Measurements from ENCODE around the gene SACS.

Gene SACS

GRCh38 chr13:23375001-23375971 lies 58.2 kb downstream of the SACS start:
- peak overlapping the region; percentile 65 for H3K4me3 ChIP-seq (ENCODE audit: control insufficient read depth, low read depth, low read length)
- DNase-seq (ENCODE audit: low read depth): peak; percentile 68
- TF ChIP-seq CTCF (IDR thresholded peaks at IDR 0.05; ENCODE audit: control insufficient read depth, insufficient read depth, low read depth, low read length, missing control alignments): no peak

DNA sequence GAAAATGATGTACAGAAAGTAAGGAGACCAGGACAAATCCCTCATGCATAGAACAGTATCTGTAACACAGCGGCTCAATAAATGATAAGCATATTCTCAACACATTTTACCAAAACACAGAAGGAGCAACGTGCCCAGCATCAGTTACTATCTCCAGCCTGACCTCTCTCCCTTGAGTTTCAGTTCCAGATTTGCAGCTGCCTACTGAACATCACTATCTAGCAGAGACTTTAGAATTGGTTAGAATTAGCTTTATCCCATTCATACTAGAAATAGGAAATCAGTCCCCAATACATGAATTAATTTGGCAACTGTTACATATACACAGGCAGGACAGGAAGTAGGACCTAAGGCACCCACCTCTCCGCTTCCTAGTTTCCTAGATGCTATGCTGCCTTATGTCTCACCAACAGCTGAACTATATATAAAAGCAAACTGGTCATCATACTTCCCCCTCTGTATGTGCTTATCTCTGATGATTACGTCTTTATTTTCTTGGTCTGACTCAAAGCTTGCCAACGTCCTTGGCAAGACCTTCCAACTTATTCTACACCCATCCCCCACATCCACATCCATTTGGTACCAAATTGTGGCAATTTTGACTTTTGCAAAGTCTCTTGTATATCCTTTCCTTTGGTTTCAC lies 61.1 kb downstream of the SACS start:
- TF ChIP-seq CTCF (IDR thresholded peaks at IDR 0.05; ENCODE audit: control insufficient read depth, insufficient read depth, low read depth, low read length, missing control alignments): no peak
- no peak overlapping the region for H3K4me3 ChIP-seq (ENCODE audit: control insufficient read depth, low read depth, low read length)
- DNase-seq (ENCODE audit: low read depth): no peak

DNA sequence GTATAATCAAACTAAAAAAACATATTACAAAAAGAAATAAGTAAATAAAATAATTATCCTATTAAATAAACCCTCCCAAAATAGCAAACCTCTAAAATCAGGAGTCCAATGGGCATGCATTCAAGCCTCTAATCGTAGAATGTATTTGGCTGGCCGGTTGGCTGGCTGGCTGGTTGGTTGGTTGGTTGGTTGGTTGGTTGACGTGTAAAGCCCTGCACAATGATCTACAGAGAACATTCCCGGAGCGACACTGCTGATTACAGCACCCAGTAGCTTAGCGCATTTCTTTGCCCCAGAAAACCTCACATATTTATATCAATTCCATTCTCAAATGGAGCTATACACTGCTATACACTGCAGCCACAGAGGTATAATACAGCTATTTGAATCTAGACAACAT lies 65.6 kb downstream of the SACS start:
- DNase-seq (ENCODE audit: low read depth): no peak
- no peak overlapping the region for H3K4me3 ChIP-seq (ENCODE audit: control insufficient read depth, low read depth, low read length)
- TF ChIP-seq CTCF (IDR thresholded peaks at IDR 0.05; ENCODE audit: control insufficient read depth, insufficient read depth, low read depth, low read length, missing control alignments): no peak

GRCh38 chr13:23365652-23366051 lies 67.8 kb downstream of the SACS start:
- no peak for DNase-seq (ENCODE audit: low read depth)
- TF ChIP-seq CTCF (IDR thresholded peaks at IDR 0.05; ENCODE audit: control insufficient read depth, insufficient read depth, low read depth, low read length, missing control alignments): no peak

GRCh38 chr13:23359882-23360281 lies 73.6 kb downstream of the SACS start:
- DNase-seq (ENCODE audit: low read depth): no peak
- no peak for TF ChIP-seq CTCF (IDR thresholded peaks at IDR 0.05; ENCODE audit: control insufficient read depth, insufficient read depth, low read depth, low read length, missing control alignments)
- H3K4me3 ChIP-seq (ENCODE audit: control insufficient read depth, low read depth, low read length): no peak overlapping the region

More at GRCh38 chr13:23365652-23366051, 67.8 kb downstream of the SACS start:
- H3K4me3 ChIP-seq (ENCODE audit: control insufficient read depth, low read depth, low read length): no peak overlapping the region

DNA sequence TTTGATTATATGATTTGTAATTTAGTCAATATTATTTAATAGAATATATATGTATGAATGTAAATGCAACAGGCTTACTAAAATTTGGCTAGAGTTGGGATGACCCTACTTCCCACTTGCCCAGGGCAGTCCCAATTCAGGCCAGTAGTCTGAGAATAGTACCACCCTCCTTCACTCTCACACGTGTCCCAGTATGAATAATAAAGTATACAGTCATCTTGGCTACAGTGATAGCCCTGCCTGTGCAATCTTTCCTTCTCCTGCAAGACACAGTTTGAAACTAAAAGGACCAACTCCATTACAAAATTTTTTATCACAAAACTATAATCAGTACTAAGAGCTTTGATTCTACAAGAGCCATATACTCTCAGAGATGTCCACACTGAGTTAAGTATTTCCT lies 76.2 kb downstream of the SACS start:
- TF ChIP-seq CTCF (IDR thresholded peaks at IDR 0.05; ENCODE audit: control insufficient read depth, insufficient read depth, low read depth, low read length, missing control alignments): no peak
- H3K4me3 ChIP-seq (ENCODE audit: control insufficient read depth, low read depth, low read length): no peak overlapping the region
- no peak for DNase-seq (ENCODE audit: low read depth)

Measured in AG09309 (cell line).